DMS 273 (cell line): Measurements from ENCODE around the gene XAF1.
"Not testable (repeated sequence)": the region's sequence is repeated elsewhere in the genome, so short reads cannot be mapped to it uniquely, and the experiment has no call there.

Source experiments
- DNase-seq: peaks from one replicate; lab custom pipeline; 2025; ENCODE audit not compliant: unreplicated experiment; lab: John Stamatoyannopoulos, UW

Gene XAF1

DNA sequence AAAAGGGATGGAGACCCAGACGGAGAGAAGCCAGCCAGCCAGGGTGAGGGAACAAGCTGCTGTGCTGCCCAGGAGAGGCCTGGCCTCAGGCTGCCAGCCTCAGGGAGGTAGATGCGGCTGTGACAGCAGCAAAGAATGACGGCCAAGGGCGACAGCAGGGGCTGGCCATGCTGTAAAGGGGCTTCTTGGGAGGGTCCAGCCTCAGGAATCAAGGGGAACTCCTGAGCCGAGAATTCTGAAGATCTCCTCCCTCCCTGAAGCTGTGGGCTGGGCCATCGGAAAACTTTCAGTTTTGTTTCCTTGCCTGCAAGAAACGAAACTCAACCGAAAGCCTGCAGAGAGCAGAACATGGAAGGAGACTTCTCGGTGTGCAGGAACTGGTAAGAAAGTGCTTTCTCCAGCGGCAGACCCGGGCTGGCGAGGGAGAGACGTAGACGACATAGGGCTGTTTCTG is at the start of gene XAF1:
Gene XAF1, plus strand, starts transcription at position 316 of the 454 bp plus-strand sequence. Its CDS starts 33 bp downstream, at position 349.
- DNase-seq, result no peak

DNA sequence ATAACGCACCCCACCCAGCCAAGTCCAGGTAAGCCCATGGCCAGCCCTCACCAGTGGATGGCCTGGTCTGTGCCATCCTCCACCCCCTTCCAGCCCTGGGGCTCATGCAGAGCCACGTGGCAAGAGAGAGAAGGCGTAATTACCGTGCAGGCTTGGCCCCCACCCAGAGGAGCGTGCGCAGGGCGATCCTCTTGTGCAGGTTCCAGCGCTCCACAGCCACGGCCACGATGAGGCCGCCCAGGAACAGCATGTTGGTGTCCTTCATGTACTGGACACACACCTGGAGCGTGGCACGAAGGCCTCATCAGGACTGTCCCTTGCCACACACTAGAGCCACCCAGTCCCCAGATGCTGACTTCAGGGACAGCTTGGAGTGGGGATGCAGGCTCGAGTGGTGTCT is 49.3 kb upstream of the XAF1 start:
- no peak for DNase-seq

DNA sequence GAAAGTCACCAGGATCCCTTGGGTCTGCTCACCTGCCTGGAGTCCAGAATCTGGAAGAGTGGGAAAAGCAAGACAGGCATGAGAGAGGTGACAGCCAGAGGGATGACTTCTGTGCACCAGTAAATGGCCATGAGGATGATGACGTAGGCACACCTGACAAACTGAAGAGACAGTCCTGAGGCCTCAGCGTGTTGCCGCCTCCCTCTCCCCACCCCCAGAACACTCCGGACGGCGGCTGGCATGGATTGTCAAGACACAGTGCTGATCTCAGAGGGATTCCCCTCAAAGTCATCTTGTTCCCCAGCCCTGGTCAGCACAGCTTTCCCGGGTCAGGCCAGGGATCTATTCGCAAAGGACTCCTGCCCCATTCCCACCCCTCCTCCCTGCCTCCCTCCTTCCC is 48.9 kb upstream of the XAF1 start:
- no peak for DNase-seq

DNA sequence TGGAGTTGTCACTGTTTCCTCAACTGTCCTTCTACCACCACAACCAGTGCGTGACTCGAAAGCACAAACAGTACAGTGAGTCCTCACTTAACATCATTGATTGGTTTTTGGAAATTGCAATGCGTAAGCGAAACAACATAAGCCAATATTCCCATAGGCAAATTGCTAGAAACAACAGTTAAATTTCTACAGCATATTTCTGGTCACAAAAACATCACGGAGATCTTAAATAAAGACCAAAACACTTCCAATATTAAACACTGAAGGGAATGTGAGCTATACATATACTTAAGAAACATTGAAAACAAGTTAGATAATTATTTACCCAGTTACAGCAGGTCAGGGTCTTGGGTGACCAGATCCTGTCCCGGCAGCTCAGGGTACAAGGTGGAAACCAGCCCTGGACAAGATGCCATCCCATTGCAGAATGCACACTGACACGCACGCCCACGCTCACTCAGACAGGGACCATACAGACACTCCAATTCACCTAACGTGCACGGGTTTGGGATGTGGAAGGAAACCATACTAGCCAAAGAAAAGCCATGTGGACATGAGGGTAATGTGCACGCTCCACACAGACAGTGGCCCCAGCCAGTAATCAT is 47.4 kb upstream of the XAF1 start:
- DNase-seq, result no peak

DNA sequence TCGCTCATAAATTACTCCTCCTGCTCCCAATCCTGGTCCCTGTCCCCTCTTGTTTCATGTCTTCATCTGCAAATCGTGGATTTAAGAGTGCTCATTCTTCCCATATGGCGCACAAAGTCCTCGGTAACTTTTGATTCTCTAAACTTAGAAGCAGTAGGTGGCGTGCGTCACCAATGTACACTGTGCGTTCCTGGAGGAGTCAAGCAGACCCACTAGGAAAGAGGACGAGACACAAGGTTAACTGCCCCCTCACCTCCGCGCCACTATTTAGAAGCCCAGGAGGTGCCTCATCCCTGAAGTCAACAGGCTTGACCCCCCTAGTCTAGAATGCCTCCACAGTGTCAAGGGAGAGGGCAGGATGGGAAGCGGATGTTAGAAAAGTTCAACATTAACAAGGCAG is 45.5 kb upstream of the XAF1 start:
- peak; percentile 6 for DNase-seq

- DNase-seq, result no peak
Measured at GRCh38 chr17:6711081-6711674, 44.7 kb upstream of the XAF1 start.

- no peak for DNase-seq
Measured at GRCh38 chr17:6711681-6712057, 44.2 kb upstream of the XAF1 start.

DNA sequence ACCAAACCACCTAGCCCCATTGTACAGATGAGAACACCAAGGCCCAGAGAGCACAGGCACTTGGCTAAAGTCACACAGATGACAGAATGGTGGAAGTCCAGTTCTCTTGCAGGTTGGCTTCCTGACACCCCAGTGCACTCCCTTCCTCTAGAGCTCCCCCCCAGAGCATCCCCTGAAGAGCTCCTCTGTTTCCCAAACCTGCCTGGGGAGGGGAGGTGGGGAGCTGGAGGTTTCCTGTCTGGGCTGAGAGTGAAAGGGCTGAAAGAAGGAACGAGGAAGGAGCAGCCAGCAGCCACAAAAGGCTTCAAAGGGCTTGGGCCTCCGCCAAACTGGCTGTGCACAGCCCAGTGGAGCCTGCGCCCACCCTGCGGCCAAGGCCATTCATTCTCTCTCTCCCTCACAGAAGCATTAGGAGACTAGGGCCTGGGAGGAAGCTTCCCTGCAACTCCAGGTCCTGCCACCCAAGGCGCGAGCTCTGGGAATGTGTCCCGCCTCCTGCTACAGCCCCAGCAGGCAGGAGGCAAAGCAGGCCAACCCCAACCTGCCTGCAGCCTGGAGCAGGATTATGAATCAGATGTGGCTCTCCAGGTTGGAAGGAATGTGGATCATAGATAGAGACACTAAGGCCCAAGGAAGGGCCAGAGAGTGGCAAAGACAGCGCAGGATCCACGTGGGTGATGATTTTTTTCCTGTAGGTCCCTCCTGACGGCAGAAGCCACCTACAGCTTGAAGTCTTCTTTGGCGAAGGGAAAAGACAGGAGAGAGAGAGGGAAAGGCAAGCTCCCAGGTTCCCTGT is 43.6 kb upstream of the XAF1 start:
- DNase-seq, result peak; percentile 37

GRCh38 chr17:6712854-6713129 is 43.1 kb upstream of the XAF1 start:
- no peak for DNase-seq

- DNase-seq, result peak; percentile 40
Measured at GRCh38 chr17:6713130-6713917, 42.5 kb upstream of the XAF1 start, which contains the start of gene SLC13A5. Gene SLC13A5, minus strand, starts transcription at chr17:6713369. Its CDS starts 36 bp downstream, at chr17:6713333.

DNA sequence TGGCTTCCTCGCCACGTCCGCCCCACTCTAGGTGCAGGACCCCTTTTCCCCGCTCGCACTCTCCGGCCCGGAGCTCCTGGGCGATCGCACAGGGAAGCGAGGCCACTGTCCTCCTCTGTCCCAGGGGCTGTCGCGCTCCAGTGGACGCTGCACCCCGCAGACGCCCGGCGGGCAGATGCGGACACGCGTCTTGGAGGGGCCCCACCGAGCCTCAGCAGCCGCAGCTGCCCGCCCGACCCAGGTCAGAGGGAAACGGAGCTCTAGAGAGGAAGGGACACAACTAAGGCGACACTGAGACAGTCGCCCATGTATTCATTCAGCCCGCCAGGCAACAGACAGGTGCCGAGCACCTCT is 42.0 kb upstream of the XAF1 start:
- no peak for DNase-seq

- no peak for DNase-seq
Measured at GRCh38 chr17:6714315-6714874, 41.5 kb upstream of the XAF1 start.

DNA sequence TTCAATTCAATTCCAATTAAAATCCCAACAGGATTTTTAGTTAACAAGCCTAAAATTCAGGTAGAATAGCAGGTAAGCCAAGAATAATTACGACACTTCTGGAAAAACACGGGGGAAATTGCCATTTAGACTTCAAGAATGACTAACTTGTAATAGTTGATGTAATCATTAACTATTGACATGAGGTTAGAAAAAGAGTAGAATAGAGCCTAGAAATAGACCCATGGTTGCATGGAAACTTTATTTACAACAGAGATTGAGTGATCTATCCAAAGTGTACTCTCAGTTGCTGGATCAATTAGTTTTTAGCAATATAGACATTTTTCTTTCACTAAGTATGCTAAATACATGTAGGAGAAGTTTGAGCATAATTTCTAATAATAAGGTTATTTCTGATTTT is 39.1 kb upstream of the XAF1 start:
- DNase-seq, result no peak

- no peak for DNase-seq
Measured at GRCh38 chr17:6721744-6722143, 34.1 kb upstream of the XAF1 start.

- DNase-seq, result no peak
Measured at GRCh38 chr17:6724009-6724408, 31.8 kb upstream of the XAF1 start.

- no peak for DNase-seq
Measured at GRCh38 chr17:6729531-6729930, 26.3 kb upstream of the XAF1 start.

DNA sequence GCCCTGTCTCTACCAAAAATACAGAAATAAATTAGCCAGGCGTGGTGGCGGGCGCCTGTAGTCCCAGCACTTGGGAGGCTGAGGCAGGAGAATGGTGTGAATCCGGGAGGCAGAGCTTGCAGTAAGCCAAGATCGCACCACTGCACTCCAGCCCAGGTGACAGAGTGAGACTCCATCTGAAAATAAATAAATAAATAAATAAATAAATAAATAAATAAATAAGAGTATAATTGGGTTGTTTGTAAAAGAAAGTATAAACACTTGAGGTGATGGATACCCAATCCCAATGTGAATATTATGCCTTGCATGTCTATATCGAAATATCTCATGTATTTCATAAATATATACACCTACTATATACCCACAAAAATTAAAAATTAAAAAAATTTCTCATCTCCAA is 9.2 kb upstream of the XAF1 start:
- not testable (repeated sequence) for DNase-seq

GRCh38 chr17:6748617-6749016 is 7.2 kb upstream of the XAF1 start:
- no peak for DNase-seq

DNA sequence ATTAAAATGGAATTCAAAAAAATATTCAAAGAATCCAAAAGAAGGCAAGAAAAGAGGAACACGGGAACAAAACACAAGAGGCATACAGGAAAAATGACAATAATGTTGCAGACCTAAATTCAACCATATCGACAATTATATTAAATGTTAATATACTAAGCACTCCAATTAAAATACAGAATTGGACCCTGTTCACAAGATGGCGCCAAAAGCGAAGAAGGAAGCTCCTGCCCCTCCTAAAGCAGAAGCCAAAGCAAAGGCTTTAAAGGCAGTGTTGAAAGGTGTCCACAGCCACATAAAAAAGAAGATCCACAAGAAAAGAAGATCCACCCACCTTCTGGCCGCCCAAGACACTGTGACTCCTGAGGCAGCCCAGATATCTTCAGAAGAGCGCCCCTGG is 6.3 kb upstream of the XAF1 start:
- no peak for DNase-seq

DNA sequence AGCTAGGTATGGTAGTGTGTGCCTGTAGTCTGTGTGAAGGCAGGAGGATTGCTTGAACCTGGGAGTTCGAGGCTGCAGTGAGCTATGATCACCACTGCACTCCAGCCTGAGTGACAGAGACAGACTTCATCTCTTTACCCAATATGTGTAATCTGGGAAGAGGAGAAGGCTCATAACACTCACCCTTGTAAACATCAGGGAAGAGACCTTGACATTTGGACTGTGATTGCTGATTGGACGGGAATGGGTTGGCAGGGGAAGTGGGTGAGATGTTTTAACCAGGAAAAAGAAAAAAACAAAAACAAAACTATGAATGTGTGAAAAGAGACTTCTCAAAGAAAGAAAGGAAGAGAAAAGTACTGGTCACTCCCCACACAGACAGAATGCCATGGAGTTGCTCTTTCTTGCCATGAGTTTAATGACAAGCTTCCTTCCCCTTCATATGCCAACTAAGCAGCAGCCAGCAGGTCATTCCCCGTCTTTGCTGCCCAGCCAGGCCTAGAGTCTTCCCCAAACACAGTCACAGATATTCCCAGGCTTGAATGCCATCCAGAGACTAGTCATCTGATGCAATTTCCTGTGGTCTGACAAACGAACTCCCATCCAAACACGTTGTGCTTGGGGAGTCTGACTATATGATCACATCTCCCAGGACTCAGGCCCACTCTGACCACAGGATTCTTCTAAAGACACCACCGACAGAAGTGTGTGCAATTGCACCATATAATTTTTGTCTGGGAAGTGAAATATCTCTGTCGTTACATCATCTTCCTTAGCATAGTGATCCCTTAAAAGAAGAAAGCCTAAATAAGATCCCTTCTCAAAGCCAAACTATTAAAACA is 3.6 kb upstream of the XAF1 start:
- no peak for DNase-seq
